HCEC 1CT (cell line): Measurements from ENCODE around the gene PEAK1.

Source experiments
- DNase-seq: peaks from one replicate; pipeline ENCODE4 v3.0.0-alpha.2; 2017

PEAK1 gene, protein sequence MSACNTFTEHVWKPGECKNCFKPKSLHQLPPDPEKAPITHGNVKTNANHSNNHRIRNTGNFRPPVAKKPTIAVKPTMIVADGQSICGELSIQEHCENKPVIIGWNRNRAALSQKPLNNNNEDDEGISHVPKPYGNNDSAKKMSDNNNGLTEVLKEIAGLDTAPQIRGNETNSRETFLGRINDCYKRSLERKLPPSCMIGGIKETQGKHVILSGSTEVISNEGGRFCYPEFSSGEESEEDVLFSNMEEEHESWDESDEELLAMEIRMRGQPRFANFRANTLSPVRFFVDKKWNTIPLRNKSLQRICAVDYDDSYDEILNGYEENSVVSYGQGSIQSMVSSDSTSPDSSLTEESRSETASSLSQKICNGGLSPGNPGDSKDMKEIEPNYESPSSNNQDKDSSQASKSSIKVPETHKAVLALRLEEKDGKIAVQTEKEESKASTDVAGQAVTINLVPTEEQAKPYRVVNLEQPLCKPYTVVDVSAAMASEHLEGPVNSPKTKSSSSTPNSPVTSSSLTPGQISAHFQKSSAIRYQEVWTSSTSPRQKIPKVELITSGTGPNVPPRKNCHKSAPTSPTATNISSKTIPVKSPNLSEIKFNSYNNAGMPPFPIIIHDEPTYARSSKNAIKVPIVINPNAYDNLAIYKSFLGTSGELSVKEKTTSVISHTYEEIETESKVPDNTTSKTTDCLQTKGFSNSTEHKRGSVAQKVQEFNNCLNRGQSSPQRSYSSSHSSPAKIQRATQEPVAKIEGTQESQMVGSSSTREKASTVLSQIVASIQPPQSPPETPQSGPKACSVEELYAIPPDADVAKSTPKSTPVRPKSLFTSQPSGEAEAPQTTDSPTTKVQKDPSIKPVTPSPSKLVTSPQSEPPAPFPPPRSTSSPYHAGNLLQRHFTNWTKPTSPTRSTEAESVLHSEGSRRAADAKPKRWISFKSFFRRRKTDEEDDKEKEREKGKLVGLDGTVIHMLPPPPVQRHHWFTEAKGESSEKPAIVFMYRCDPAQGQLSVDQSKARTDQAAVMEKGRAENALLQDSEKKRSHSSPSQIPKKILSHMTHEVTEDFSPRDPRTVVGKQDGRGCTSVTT (N-terminal part only)

GRCh38 chr15:77419836-77420609, at the start of gene PEAK1:
Gene PEAK1 (minus strand): TSS chr15:77420104. CDS start chr15:77181926, 238,178 bp downstream.
- DNase-seq = peak; percentile 98

DNA sequence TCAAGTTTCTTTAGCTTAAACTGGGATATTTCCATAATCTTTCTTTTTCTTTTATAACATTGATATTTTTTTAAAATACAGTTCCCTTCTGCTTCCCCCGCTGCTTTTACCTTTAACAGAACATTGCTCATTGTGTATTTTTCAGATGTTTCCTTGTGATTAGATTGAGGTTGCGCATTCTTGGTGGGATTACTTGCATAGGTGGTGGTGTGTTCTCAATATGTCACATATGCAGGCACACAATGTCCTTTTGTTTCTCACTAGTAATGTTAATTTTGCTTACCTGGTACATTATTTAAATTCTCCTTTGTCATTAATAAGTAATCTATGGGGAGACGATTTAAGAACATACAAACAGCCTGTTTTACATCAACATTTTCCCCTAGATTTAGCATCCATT, 49.0 kb upstream of the PEAK1 start:
- no peak for DNase-seq

GRCh38 chr15:77466521-77466920, 46.6 kb upstream of the PEAK1 start:
- no peak for DNase-seq

DNA sequence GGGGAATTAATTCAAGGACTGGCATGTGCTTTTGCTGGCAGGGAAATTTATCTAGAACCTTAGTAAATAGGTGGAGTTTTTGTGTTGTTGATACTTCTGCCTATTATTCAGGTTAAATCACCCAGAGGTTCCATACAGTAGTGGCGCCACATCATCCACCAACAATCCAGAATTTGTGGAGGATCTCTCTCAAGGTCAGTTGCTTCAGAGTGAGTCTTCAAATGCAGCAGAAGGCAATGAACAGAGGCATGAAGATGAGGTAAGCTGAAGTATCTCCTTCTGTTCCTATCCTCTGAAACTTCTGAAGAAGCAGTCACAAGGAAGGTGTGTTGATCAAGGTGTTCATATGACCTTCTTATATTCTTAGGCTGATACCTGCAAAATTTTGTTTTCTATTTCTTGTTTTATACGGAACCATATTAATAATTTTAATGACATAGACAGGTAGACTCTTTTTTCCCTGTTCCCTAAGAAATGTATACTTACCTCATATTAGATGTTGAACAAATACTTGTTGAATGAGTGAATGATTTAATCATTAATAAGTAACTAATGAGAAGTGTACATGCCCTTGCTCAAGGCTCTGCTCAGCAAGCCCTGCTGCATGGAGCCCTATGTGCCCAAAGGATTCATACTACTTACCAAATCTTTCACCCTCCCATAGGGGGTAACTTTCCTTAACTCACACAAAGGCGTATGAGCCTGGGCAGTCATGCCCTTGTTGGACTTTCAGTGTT, 44.4 kb upstream of the PEAK1 start:
- DNase-seq = no peak

DNA sequence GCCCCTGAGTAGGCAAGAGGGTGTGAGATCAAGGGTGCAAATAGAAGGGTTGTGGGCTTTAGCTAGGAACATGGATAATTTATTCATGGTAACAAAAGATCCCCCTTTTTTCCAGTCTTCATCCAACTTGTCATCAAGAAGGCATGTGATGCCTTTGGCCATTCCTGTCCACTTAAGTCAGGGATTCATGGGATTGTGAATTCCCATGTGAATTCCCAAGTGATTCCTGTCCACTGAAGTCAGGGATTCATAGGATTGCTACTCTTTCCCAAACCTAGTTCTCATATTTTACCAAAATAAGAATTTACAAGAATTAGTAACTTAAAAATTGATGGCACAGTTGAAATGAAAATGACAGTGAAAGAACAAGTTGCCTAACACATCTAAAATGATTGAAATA, 41.6 kb upstream of the PEAK1 start:
- peak; percentile 29 for DNase-seq

GRCh38 chr15:77459031-77459430, 39.1 kb upstream of the PEAK1 start:
- DNase-seq = no peak

DNA sequence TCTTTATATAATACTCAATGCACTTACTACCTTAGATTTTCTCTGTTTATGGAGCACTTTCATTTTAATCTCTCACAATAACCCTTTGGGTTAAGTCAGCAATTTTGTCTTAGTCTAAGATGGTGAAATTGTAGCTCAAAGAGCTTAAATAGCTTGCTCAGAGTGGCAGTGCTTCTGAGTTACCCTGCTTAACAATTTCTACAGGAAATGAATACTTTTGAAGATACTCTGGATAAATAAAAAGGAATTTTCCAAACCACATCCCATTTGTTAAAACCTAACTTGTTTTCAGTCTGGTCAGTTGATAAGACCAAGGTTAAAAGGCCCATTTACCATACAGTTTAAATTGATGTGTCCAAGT, 38.0 kb upstream of the PEAK1 start:
- DNase-seq = peak; percentile 69

- DNase-seq = no peak
These were observed 37.4 kb upstream of the PEAK1 start for GRCh38 chr15:77457191-77457904.

- no peak for DNase-seq
These were observed 36.8 kb upstream of the PEAK1 start for GRCh38 chr15:77456746-77457145.

DNA sequence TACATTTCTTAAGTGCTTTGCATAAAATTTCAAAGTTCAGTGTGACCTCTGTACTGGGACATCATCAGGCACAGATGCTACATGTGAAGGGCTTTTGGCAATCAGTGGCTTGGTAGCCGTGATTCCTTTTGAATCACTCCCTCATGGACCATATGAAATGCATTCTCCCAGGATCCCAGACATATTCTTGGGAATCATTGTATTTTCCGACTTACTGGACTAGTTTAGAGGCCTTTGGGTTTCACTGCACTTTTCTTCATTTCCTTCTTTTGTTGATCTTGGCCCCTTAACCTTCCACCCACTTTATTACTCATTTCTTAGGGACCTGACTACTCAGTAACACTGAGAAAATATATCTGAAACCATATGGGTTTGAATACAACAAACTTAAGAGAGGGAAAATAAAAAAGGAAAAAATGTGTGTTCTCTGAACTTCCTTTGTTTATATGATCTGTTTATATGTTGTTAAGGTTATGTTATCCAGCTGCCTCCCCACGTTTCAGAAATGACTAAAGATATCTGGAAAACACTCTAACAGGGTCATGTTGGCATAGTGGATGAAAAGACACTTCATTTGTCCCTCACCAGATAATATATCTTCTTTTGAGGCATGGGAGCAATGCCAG, 35.9 kb upstream of the PEAK1 start:
- DNase-seq = peak; percentile 83

DNA sequence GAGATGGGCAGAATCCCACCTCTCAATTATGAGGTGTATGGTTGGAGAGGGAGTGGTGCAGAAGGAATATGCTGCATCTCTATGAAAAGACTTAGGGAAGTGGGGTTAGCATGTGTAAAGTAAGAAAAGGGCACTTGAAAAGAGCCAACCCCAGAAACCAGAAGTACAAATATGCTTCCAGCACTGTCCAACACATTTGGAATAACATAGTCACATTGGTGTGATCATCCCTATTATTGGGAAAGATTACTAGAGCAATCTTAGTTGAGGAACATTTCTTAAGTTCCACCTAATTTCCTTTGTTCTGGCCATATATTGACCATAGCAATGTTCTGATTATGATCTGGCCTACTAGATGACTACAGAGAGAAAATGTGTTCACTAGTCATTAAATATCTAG, 35.0 kb upstream of the PEAK1 start:
- no peak for DNase-seq

DNA sequence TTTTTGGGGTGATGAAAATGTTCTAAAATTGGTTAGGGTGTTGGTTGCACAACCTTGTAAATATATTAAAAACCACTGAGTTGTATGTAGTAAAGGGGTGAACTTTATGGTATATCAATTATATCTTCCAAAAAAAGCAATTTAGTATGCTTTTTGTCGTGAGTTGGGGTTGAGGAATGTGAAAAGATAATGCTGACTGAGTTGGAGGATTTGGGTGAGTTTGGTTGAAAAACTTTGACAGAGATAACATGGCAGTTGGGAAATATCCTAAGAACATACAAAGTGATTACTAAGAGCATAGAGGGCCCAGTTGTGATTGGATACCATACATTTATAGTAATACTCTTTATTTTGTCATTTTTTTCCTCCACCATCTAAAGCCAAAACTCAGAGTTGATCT, 34.4 kb upstream of the PEAK1 start:
- DNase-seq = no peak

- no peak for DNase-seq
These were observed 27.0 kb upstream of the PEAK1 start for GRCh38 chr15:77446840-77447390.

- peak; percentile 82 for DNase-seq
These were observed 20.6 kb upstream of the PEAK1 start for GRCh38 chr15:77440378-77440999.

DNA sequence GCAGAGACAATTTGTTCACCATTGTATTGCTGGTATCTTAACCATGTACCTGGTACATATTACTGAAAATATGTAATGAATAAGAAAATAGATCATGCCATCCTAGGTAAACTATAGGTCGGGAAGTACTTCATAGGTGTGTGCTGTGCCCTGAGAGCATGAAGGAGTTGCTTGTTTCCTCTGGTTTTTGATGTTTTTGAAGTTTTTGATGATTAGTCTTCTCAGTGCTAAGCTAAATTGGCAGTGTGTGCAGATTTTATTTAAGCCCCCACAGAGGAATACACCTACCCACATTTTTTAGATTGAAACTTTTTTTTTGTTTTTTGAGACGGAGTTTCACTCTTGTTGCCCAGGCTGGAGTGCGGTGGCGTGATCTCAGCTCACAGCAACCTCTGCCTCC, 17.4 kb upstream of the PEAK1 start:
- no peak for DNase-seq

DNA sequence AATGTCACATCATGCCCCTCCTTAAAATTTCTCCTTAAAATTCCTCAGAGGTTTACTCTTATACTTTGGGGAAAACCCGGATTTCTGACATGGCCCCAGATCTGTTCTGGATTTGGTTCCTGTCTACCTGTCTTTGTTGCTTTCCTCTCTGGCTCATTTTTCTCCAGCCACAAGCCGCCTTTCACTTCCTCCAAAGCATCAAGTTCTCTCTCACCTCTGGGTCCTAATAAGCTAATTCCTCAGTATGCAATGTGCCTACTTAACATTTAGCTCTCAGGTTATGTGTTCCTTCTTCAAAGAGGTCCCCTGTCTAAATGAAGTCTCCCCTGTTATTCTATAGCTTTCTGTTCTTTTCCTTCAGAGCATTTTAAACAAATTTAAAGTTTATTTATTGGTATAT, 16.9 kb upstream of the PEAK1 start:
- DNase-seq = no peak

GRCh38 chr15:77430652-77431051, 10.7 kb upstream of the PEAK1 start:
- DNase-seq = no peak

DNA sequence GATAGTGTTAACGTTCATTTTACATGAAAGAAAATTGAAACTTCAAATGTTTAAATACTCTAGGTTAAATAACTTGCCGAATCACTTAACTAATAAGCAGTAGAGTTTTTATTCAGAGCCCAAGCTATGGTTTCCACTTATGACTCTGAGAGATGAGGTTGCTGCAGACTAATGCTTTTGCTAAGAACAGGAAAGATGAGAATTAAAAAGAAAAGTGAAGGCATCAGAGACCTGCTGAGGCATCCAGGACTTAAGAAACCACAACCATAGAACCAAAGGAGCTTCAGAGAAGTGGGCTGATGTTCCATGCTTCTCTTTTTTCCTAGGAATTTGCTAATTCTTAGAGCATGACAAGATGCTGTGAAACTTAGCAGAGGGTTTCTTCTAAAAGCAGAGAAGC, 10.3 kb upstream of the PEAK1 start:
- DNase-seq = no peak

DNA sequence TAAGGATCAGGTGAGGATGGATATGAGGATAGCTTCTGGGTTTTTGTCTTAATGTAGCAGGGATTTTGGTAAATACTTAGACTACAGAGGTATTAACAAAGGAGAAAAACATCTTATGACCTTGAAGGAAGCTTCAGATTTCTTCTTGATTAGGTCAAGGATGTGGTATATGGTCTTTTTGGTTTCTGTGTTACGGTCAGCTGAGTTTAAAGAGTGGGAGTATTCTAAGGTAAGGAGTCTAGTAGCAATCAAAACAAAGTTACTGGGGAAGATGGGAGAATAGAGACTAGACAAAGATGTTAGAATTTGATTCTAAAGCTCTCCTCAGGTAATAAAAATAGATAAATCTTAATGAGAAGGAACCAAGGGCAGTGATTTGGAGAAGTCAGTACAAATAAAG, 7.0 kb upstream of the PEAK1 start:
- no peak for DNase-seq

GRCh38 chr15:77426377-77426776, 6.5 kb upstream of the PEAK1 start:
- no peak for DNase-seq
